Ishikawa (cell line): Measurements from ENCODE around the gene ABCC1.

Source experiments
- CEBPB ChIP-seq: IDR thresholded peaks from 2 replicates; pipeline ENCODE4 v1.6.1; 2012
- CREB1 ChIP-seq: IDR thresholded peaks from 2 replicates; pipeline ENCODE4 v1.6.1; 2012; ENCODE audit warnings: low read depth
- EGR1 ChIP-seq: IDR thresholded peaks from 2 replicates; pipeline ENCODE4 v1.6.1; 2012
- EP300 ChIP-seq: IDR thresholded peaks from 2 replicates; pipeline ENCODE4 v1.6.1; 2012; ENCODE audit warnings: borderline replicate concordance
- FOXM1 ChIP-seq: IDR thresholded peaks from 2 replicates; pipeline ENCODE4 v1.6.1; 2012; ENCODE audit warnings: low read depth, borderline replicate concordance
- MAX ChIP-seq: IDR thresholded peaks from 2 replicates; pipeline ENCODE4 v1.6.1; 2012
- NFIC ChIP-seq: IDR thresholded peaks from 2 replicates; pipeline ENCODE4 v1.6.1; 2012
- RAD21 ChIP-seq: IDR thresholded peaks from 2 replicates; pipeline ENCODE4 v1.6.1; 2012; ENCODE audit warnings: low read depth
- REST ChIP-seq: IDR thresholded peaks from 2 replicates; pipeline ENCODE4 v1.6.1; 2012; ENCODE audit warnings: low read depth, mild to moderate bottlenecking
- TAF1 ChIP-seq: IDR thresholded peaks from 2 replicates; pipeline ENCODE4 v1.6.1; 2012; ENCODE audit warnings: low read depth, mild to moderate bottlenecking
- TCF12 ChIP-seq: IDR thresholded peaks from 2 replicates; pipeline ENCODE4 v1.6.1; 2012; ENCODE audit warnings: low read depth
- TEAD4 ChIP-seq: IDR thresholded peaks from 2 replicates; pipeline ENCODE4 v1.6.1; 2012
- USF1 ChIP-seq: IDR thresholded peaks from 2 replicates; pipeline ENCODE4 v1.6.1; 2012
- YY1 ChIP-seq: IDR thresholded peaks from 2 replicates; pipeline ENCODE4 v1.6.1; 2012; ENCODE audit warnings: low read depth
- ZBTB7A ChIP-seq: IDR thresholded peaks from 2 replicates; pipeline ENCODE4 v1.6.1; 2012; ENCODE audit warnings: low read depth

ABCC1 gene

GRCh38 chr16:16014329-16015224 lies 65.2 kb downstream of the ABCC1 start:
- TF ChIP-seq MAX, result no peak
- TF ChIP-seq REST, result no peak
- no peak for TF ChIP-seq EGR1
- TF ChIP-seq YY1, result no peak
- no peak for TF ChIP-seq FOXM1

- TF ChIP-seq CEBPB (no peak), RAD21 (no peak), ZBTB7A (no peak), EP300 (no peak), NFIC (no peak), CREB1 (no peak), TAF1 (no peak), YY1 (no peak), FOXM1 (no peak), TCF12 (no peak)
Measured at GRCh38 chr16:16015849-16016248, 66.4 kb downstream of the ABCC1 start.

GRCh38 chr16:16016388-16016964 lies 67.1 kb downstream of the ABCC1 start:
- TF ChIP-seq YY1 (no peak), ZBTB7A (no peak), TEAD4 (no peak), MAX (no peak), CEBPB (no peak), EGR1 (no peak), CREB1 (no peak), TCF12 (no peak), TAF1 (no peak), REST (no peak), RAD21 (no peak), FOXM1 (no peak), NFIC (no peak), USF1 (no peak)

GRCh38 chr16:16017812-16018211 lies 68.4 kb downstream of the ABCC1 start:
- TF ChIP-seq TEAD4, result no peak
- TF ChIP-seq RAD21, result no peak
- no peak for TF ChIP-seq TAF1
- no peak for TF ChIP-seq EP300
- no peak for TF ChIP-seq NFIC
- TF ChIP-seq CREB1, result no peak
- TF ChIP-seq YY1, result no peak
- TF ChIP-seq TCF12, result no peak
- no peak for TF ChIP-seq REST
- TF ChIP-seq EGR1, result no peak
- no peak for TF ChIP-seq ZBTB7A
- no peak for TF ChIP-seq MAX
- TF ChIP-seq USF1, result no peak
- TF ChIP-seq FOXM1, result no peak
- TF ChIP-seq CEBPB, result no peak
